Panc1 (cell line): Measurements from ENCODE around the gene C1QTNF3. TPM values are rescaled to one million over a fixed set of nuclear protein-coding genes. Genes with fewer than 3 reads are reported as not detected.

Experiments
- ATAC-seq: fragments of 200-7000 bp; cut with Tn5 transposase; 2 replicates; pipeline ENCODE4 v1.9.1; 2020; ENCODE audit warnings: mild to moderate bottlenecking, moderate library complexity
- BruUV-seq: library from RNA; stranded (reverse); fragments of 400-500 nt; replicated peaks from 2 replicates; lab custom pipeline; 2021; lab: Mats Ljungman, UMichigan
- CTCF ChIA-PET: fragments of 300-600 bp; sonication (Branson Sonifier 250); formaldehyde crosslinking; loops from one replicate; lab custom pipeline; 2022; ENCODE audit warnings: antibody characterized with exemption; lab: Charles Lee
- POLR2A ChIA-PET: fragments of 300-600 bp; sonication (Branson Sonifier 250); formaldehyde crosslinking; loops from one replicate; lab custom pipeline; 2022; ENCODE audit warnings: antibody characterized with exemption; lab: Charles Lee
- DNase-seq: peaks from one replicate; pipeline ENCODE4 v3.0.0-alpha.2; 2010; ENCODE audit warnings: low read depth, low spot score
- H3K27ac ChIP-seq: 2 replicates; pipeline ENCODE4 v1.5.1; 2011; ENCODE audit warnings: mild to moderate bottlenecking, low read length, inconsistent platforms
- H3K27me3 ChIP-seq: fragments of 200-500 bp; sonication (Bioruptor generic); 2 replicates; pipeline ENCODE4 v1.6.0; 2014; ENCODE audit warnings: low read length, inconsistent platforms; ENCODE audit not compliant: control insufficient read depth, insufficient read depth
- H3K36me3 ChIP-seq: fragments of 200-500 bp; sonication (Bioruptor generic); 2 replicates; pipeline ENCODE4 v1.5.1; 2014; ENCODE audit warnings: inconsistent platforms, mild to moderate bottlenecking, low read length, moderate library complexity; ENCODE audit not compliant: control insufficient read depth, insufficient read depth
- H3K4me1 ChIP-seq: 2 replicates; pipeline ENCODE4 v1.5.1; 2011; ENCODE audit warnings: inconsistent platforms, mild to moderate bottlenecking, low read length, moderate library complexity; ENCODE audit not compliant: control insufficient read depth, insufficient read depth
- H3K4me3 ChIP-seq, 2 experiments: 2 replicates each; pipeline ENCODE4 v1.5.1; 2011 to 2012; ENCODE audit warnings: low read depth in 2 of 2, low read length in 2 of 2, mild to moderate bottlenecking in 2 of 2, inconsistent platforms in 1 of 2, moderate library complexity in 1 of 2
- H3K9me3 ChIP-seq: fragments of 200-500 bp; sonication (Bioruptor generic); 2 replicates; pipeline ENCODE4 v1.5.1; 2014; ENCODE audit warnings: low read depth, mild to moderate bottlenecking, inconsistent platforms, low read length, moderate library complexity; ENCODE audit not compliant: control insufficient read depth, insufficient read depth
- CTCF ChIP-seq: fragments of 450-650 bp; IDR thresholded peaks from 2 replicates; pipeline ENCODE4 v1.5.1; 2017; ENCODE audit warnings: mild to moderate bottlenecking
- POLR2AphosphoS5 ChIP-seq: IDR thresholded peaks from 2 replicates; pipeline ENCODE4 v1.6.1; 2012; ENCODE audit warnings: mild to moderate bottlenecking, low read depth, low read length, moderate library complexity
- REST ChIP-seq, 2 experiments: IDR thresholded peaks; 2 replicates each; pipeline ENCODE4 v1.6.1; 2011 to 2012; ENCODE audit warnings: low read depth in 2 of 2, control low read depth in 1 of 2, low read length in 1 of 2, mild to moderate bottlenecking in 1 of 2, moderate library complexity in 1 of 2; ENCODE audit not compliant: insufficient read depth in 1 of 2
- SIN3A ChIP-seq: IDR thresholded peaks from 2 replicates; pipeline ENCODE4 v1.6.1; 2012; ENCODE audit warnings: low read depth, mild to moderate bottlenecking, low read length, moderate library complexity, borderline replicate concordance; ENCODE audit not compliant: insufficient read depth
- TCF7L2 ChIP-seq: IDR thresholded peaks from 2 replicates; pipeline ENCODE4 v1.6.1; 2011; ENCODE audit warnings: mild to moderate bottlenecking, low read depth, low read length, inconsistent platforms
- in situ Hi-C: cut with HindIII; loops from 2 replicates; pipeline ENCODE4 v1.10.0; 2016; ENCODE audit warnings: low sequenced_read_pairs, low pct_unique_long_range_greater_than_20kb
- intact Hi-C: fragments of 100-400 bp; cut with micrococcal nuclease; formaldehyde crosslinking; loops from one replicate; pipeline ENCODE4 v1.10.0; 2022; ENCODE audit not compliant: unreplicated experiment
- total RNA-seq: library from RNA; stranded (reverse); gene quantifications from one replicate; pipeline ENCODE4 v1.2.1, GENCODE V29; 2021; ENCODE audit not compliant: unreplicated experiment

Gene C1QTNF3
- total RNA-seq, 1 experiment from 2014 or later, result 2.1 TPM

GRCh38 chr5:34016750-34017149 lies 26.3 kb downstream of the C1QTNF3 start:
- Histone ChIP-seq H3K9me3 (no peaks in the 10 kb centered on the region), H3K36me3 (no peaks in the 10 kb centered on the region), H3K4me3 (no peak overlapping the region), H3K4me1 (no peaks in the 10 kb centered on the region), H3K27ac (no peak overlapping the region), H3K27me3 (no peaks in the 10 kb centered on the region)
- no peak for TF ChIP-seq REST (IDR thresholded peaks at IDR 0.05; ENCODE audit: insufficient read depth in 1 of 2, low read depth in 2 of 2, low read length in 1 of 2)
- TF ChIP-seq CTCF, result no peak
- no peak for TF ChIP-seq POLR2AphosphoS5
- no peak for TF ChIP-seq TCF7L2
- no peak for TF ChIP-seq SIN3A
- BruUV-seq, result no TSS peak
- ATAC-seq (no peak), DNase-seq (no peak)
- intact Hi-C loops (no loop called here), in situ Hi-C loops (no loop called here)
- ChIA-PET POLR2A (no interaction called here), CTCF (no interaction called here)

- Histone ChIP-seq H3K27ac (no peak overlapping the region), H3K4me3 (no peak overlapping the region), H3K9me3 (no peaks in the 10 kb centered on the region), H3K4me1 (no peaks in the 10 kb centered on the region), H3K27me3 (no peaks in the 10 kb centered on the region), H3K36me3 (no peaks in the 10 kb centered on the region)
- DNase-seq, result no peak
- TF ChIP-seq CTCF (no peak), TCF7L2 (no peak), POLR2AphosphoS5 (no peak), SIN3A (no peak), REST (IDR thresholded peaks at IDR 0.05; ENCODE audit: insufficient read depth in 1 of 2, low read depth in 2 of 2, low read length in 1 of 2) (no peak)
- in situ Hi-C loops, result no loop called here
- intact Hi-C loops, result no loop called here
- ATAC-seq, result no peak
- CTCF ChIA-PET, result no interaction called here
- POLR2A ChIA-PET, result no interaction called here
- BruUV-seq, result no TSS peak
Measured at GRCh38 chr5:34016222-34016621, 26.8 kb downstream of the C1QTNF3 start.
